Measurements from ENCODE around the gene EIF4A2. TPM values are rescaled to one million over a fixed set of nuclear protein-coding genes. Genes with fewer than 3 reads are reported as not detected.

EIF4A2 gene
- total and polyA plus RNA-seq, 3 experiments from 2014 or later, result 211 to 564 (median 563) TPM

Other genes starting within 250 kb of the EIF4A2 start
- 1 to 10 TPM; 2.7 to 3.0 TPM for gene CRYGS, start 239.2 kb upstream of the EIF4A2 start, total RNA-seq
- gene CRYGS, start 239.2 kb upstream of the EIF4A2 start, polyA plus RNA-seq, result not detected
- 10 to 100 TPM; 17.6 to 18.3 TPM for gene TBCCD1, start 216.2 kb upstream of the EIF4A2 start, total RNA-seq
- 26.0 TPM for gene TBCCD1, start 216.2 kb upstream of the EIF4A2 start, polyA plus RNA-seq
- gene DNAJB11, start 212.9 kb upstream of the EIF4A2 start, total RNA-seq, result 10 to 100 TPM; 62.7 to 65.6 TPM
- gene DNAJB11, start 212.9 kb upstream of the EIF4A2 start, polyA plus RNA-seq, result 48.9 TPM
- not detected for gene AHSG, start 170.5 kb upstream of the EIF4A2 start, total RNA-seq
- gene AHSG, start 170.5 kb upstream of the EIF4A2 start, polyA plus RNA-seq, result not detected
- gene FETUB, start 143.2 kb upstream of the EIF4A2 start, total RNA-seq, result not detected
- not detected for gene FETUB, start 143.2 kb upstream of the EIF4A2 start, polyA plus RNA-seq
- not detected for gene HRG, start 117.6 kb upstream of the EIF4A2 start, total RNA-seq
- not detected for gene HRG, start 117.6 kb upstream of the EIF4A2 start, polyA plus RNA-seq
- gene KNG1, start 66.2 kb upstream of the EIF4A2 start, total RNA-seq, result not detected
- gene KNG1, start 66.2 kb upstream of the EIF4A2 start, polyA plus RNA-seq, result not detected
- 100 to 1,000 TPM; 106 to 110 TPM for gene RFC4, start 22.9 kb downstream of the EIF4A2 start, total RNA-seq
- gene RFC4, start 22.9 kb downstream of the EIF4A2 start, polyA plus RNA-seq, result 23.9 TPM
- not detected for gene ADIPOQ, start 59.1 kb downstream of the EIF4A2 start, total RNA-seq
- gene ADIPOQ, start 59.1 kb downstream of the EIF4A2 start, polyA plus RNA-seq, result not detected
- 100 to 1,000 TPM in 1 of 2 experiments, 10 to 100 TPM in 1; 96.8 to 108 TPM for gene ST6GAL1, start 146.9 kb downstream of the EIF4A2 start, total RNA-seq
- 139 TPM for gene ST6GAL1, start 146.9 kb downstream of the EIF4A2 start, polyA plus RNA-seq

Measured in CD8-positive, alpha-beta memory T cell (primary cell).